Measurements from ENCODE around the gene MYOM3. TPM values are rescaled to one million over a fixed set of nuclear protein-coding genes. Genes with fewer than 3 reads are reported as not detected.

Gene MYOM3
- total RNA-seq, result 7.9 and 8.1 TPM in 2 replicates

- H3K4me3 ChIP-seq (ENCODE audit: low read depth, low read length), result peak within 1 kb of the TSS; percentile 16
- peak; percentile 84 for TF ChIP-seq CTCF (IDR thresholded peaks at IDR 0.05; ENCODE audit: insufficient read depth, low read length, poor library complexity, severe bottlenecking)
- H3K36me3 ChIP-seq (ENCODE audit: control insufficient read depth, insufficient read depth, low read length), result no peaks in the 10 kb centered on the region
- DNase-seq (ENCODE audit: low read depth), result peak; percentile 32
- peaks cover 8% of the 10 kb centered on the region for H3K27me3 ChIP-seq (ENCODE audit: control insufficient read depth, insufficient read depth, low read length)
These were observed at the start of gene MYOM3 for GRCh38 chr1:24111996-24112779. Gene MYOM3, minus strand, starts transcription at chr1:24112135. Its CDS starts 3,499 bp downstream, at chr1:24108636.

- Histone ChIP-seq H3K36me3 (ENCODE audit: control insufficient read depth, insufficient read depth, low read length) (no peaks in the 10 kb centered on the region), H3K27me3 (ENCODE audit: control insufficient read depth, insufficient read depth, low read length) (no peaks in the 10 kb centered on the region), H3K4me3 (ENCODE audit: low read depth, low read length) (no peak overlapping the region)
- TF ChIP-seq CTCF (IDR thresholded peaks at IDR 0.05; ENCODE audit: insufficient read depth, low read length, poor library complexity, severe bottlenecking), result no peak
- DNase-seq (ENCODE audit: low read depth), result no peak
These were observed 49.3 kb upstream of the MYOM3 start for GRCh38 chr1:24161270-24161669.

GRCh38 chr1:24159366-24159765 lies 47.4 kb upstream of the MYOM3 start:
- no peaks in the 10 kb centered on the region for H3K36me3 ChIP-seq (ENCODE audit: control insufficient read depth, insufficient read depth, low read length)
- no peak for DNase-seq (ENCODE audit: low read depth)
- TF ChIP-seq CTCF (IDR thresholded peaks at IDR 0.05; ENCODE audit: insufficient read depth, low read length, poor library complexity, severe bottlenecking), result no peak

GRCh38 chr1:24157918-24158481 lies 46.1 kb upstream of the MYOM3 start:
- no peaks in the 10 kb centered on the region for H3K27me3 ChIP-seq (ENCODE audit: control insufficient read depth, insufficient read depth, low read length)
- no peaks in the 10 kb centered on the region for H3K36me3 ChIP-seq (ENCODE audit: control insufficient read depth, insufficient read depth, low read length)
- peak; percentile 19 for TF ChIP-seq CTCF (IDR thresholded peaks at IDR 0.05; ENCODE audit: insufficient read depth, low read length, poor library complexity, severe bottlenecking)
- no peak overlapping the region for H3K4me3 ChIP-seq (ENCODE audit: low read depth, low read length)
- no peak for DNase-seq (ENCODE audit: low read depth)

More at GRCh38 chr1:24159366-24159765, 47.4 kb upstream of the MYOM3 start:
- no peak overlapping the region for H3K4me3 ChIP-seq (ENCODE audit: low read depth, low read length)
- no peaks in the 10 kb centered on the region for H3K27me3 ChIP-seq (ENCODE audit: control insufficient read depth, insufficient read depth, low read length)

GRCh38 chr1:24156542-24157260 lies 44.8 kb upstream of the MYOM3 start:
- Histone ChIP-seq H3K4me3 (ENCODE audit: low read depth, low read length) (no peak overlapping the region), H3K27me3 (ENCODE audit: control insufficient read depth, insufficient read depth, low read length) (no peaks in the 10 kb centered on the region), H3K36me3 (ENCODE audit: control insufficient read depth, insufficient read depth, low read length) (no peaks in the 10 kb centered on the region)
- DNase-seq (ENCODE audit: low read depth), result no peak
- no peak for TF ChIP-seq CTCF (IDR thresholded peaks at IDR 0.05; ENCODE audit: insufficient read depth, low read length, poor library complexity, severe bottlenecking)

All from kidney epithelial cell (primary cell).